SH-SY5Y (cell line): Measurements from ENCODE around the gene CDADC1.

Source experiments
- GATA2 ChIP-seq: IDR thresholded peaks from 2 replicates; pipeline ENCODE4 v1.6.1; 2011; ENCODE audit warnings: mild to moderate bottlenecking, low read depth, low read length
- GATA3 ChIP-seq: IDR thresholded peaks from 2 replicates; pipeline ENCODE4 v1.6.1; 2011; ENCODE audit warnings: low read depth, mild to moderate bottlenecking, low read length, moderate library complexity

GRCh38 chr13:49214917-49215376, 32.8 kb upstream of the CDADC1 start:
- TF ChIP-seq GATA3 (no peak), GATA2 (no peak)
